ENCODE measurements around the gene TEX14. TPM values are rescaled to one million over a fixed set of nuclear protein-coding genes. Genes with fewer than 3 reads are reported as not detected.

TEX14 gene
- total RNA-seq, 3 donors from 2014 or later: 0.16 to 0.33 (median 0.29) TPM

GRCh38 chr17:58703916-58704286 lies 12.1 kb upstream of the TEX14 start:
- Histone ChIP-seq H3K36me3 (no peaks in the 10 kb centered on the region), H3K9me3 (no peaks in the 10 kb centered on the region), H3K4me1 (no peaks in the 10 kb centered on the region), H3K27ac (no peak overlapping the region), H3K4me3 (no peak overlapping the region), H3K27me3 (no peaks in the 10 kb centered on the region)
- intact Hi-C loops (cut with DNase I; ENCODE audit: low total_unique reads): no loop called here
- DNase-seq (ENCODE audit: low spot score in 2 of 2): no peak
- no peak for TF ChIP-seq POLR2A (IDR thresholded peaks at IDR 0.05)
- no peak for TF ChIP-seq CTCF (IDR thresholded peaks at IDR 0.05)
- TF ChIP-seq POLR2AphosphoS5 (IDR thresholded peaks at IDR 0.05): no peak

- intact Hi-C loops (cut with DNase I; ENCODE audit: low total_unique reads): no loop called here
- H3K27ac ChIP-seq: no peak overlapping the region
- no peak overlapping the region for H3K4me3 ChIP-seq
- H3K27me3 ChIP-seq: no peaks in the 10 kb centered on the region
- H3K9me3 ChIP-seq: no peaks in the 10 kb centered on the region
- no peak for DNase-seq (ENCODE audit: low spot score in 2 of 2)
- TF ChIP-seq POLR2AphosphoS5 (IDR thresholded peaks at IDR 0.05) (no peak), CTCF (IDR thresholded peaks at IDR 0.05) (no peak)
- H3K4me1 ChIP-seq: no peaks in the 10 kb centered on the region
- no peaks in the 10 kb centered on the region for H3K36me3 ChIP-seq
Observed at GRCh38 chr17:58703137-58703915, 11.5 kb upstream of the TEX14 start.

GRCh38 chr17:58702708-58703107 lies 10.9 kb upstream of the TEX14 start:
- Histone ChIP-seq H3K4me1 (no peaks in the 10 kb centered on the region), H3K27me3 (no peaks in the 10 kb centered on the region), H3K9me3 (no peaks in the 10 kb centered on the region), H3K27ac (no peak overlapping the region), H3K36me3 (no peaks in the 10 kb centered on the region), H3K4me3 (no peak overlapping the region)
- intact Hi-C loops (cut with DNase I; ENCODE audit: low total_unique reads): no loop called here
- TF ChIP-seq CTCF (IDR thresholded peaks at IDR 0.05) (no peak), POLR2AphosphoS5 (IDR thresholded peaks at IDR 0.05) (no peak), POLR2A (IDR thresholded peaks at IDR 0.05) (no peak)
- no peak for DNase-seq (ENCODE audit: low spot score in 2 of 2)

- no peaks in the 10 kb centered on the region for H3K4me1 ChIP-seq
- no peak overlapping the region for H3K27ac ChIP-seq
- H3K9me3 ChIP-seq: no peaks in the 10 kb centered on the region
- DNase-seq (ENCODE audit: low spot score in 2 of 2): no peak
- intact Hi-C loops (cut with DNase I; ENCODE audit: low total_unique reads): no loop called here
- no peak for TF ChIP-seq CTCF (IDR thresholded peaks at IDR 0.05)
- TF ChIP-seq POLR2AphosphoS5 (IDR thresholded peaks at IDR 0.05): no peak
- TF ChIP-seq POLR2A (IDR thresholded peaks at IDR 0.05): no peak
- H3K27me3 ChIP-seq: no peaks in the 10 kb centered on the region
- H3K4me3 ChIP-seq: no peak overlapping the region
- no peaks in the 10 kb centered on the region for H3K36me3 ChIP-seq
Observed at GRCh38 chr17:58702045-58702476, 10.2 kb upstream of the TEX14 start.

- no peak for DNase-seq (ENCODE audit: low spot score in 2 of 2)
- Histone ChIP-seq H3K4me1 (no peaks in the 10 kb centered on the region), H3K27me3 (no peaks in the 10 kb centered on the region), H3K36me3 (no peaks in the 10 kb centered on the region), H3K9me3 (no peaks in the 10 kb centered on the region), H3K27ac (no peak overlapping the region), H3K4me3 (no peak overlapping the region)
- TF ChIP-seq POLR2A (IDR thresholded peaks at IDR 0.05): no peak
- intact Hi-C loops (cut with DNase I; ENCODE audit: low total_unique reads): no loop called here
Observed at GRCh38 chr17:58699771-58700170, 7.9 kb upstream of the TEX14 start.

Measured in breast epithelium (tissue), 4 donors.